ENCODE data around the gene SLC7A7. TPM values are rescaled to one million over a fixed set of nuclear protein-coding genes. Genes with fewer than 3 reads are reported as not detected.

The SLC7A7 gene
- total and polyA plus RNA-seq, 10 donors = 34.2 to 165 (median 85.8) TPM

GRCh38 chr14:22836301-22837113, 21.3 kb upstream of the SLC7A7 start, which contains the start of gene MMP14:
Gene MMP14, plus strand, starts transcription at chr14:22836585. Its CDS starts 233 bp downstream, at chr14:22836818.
- Histone ChIP-seq H3K27me3 (replicated peaks in 1 of 7) (peaks cover 0 to 25% (median 0%) of the 10 kb centered on the region in 7 donors), H3K9me3 (no peaks in the 10 kb centered on the region), H3K4me3 (peak within 1 kb of the TSS; percentile 46 to 79 (median 58)), H3K4me1 (peaks cover 0 to 80% (median 37%) of the 10 kb centered on the region in 6 donors), H3K27ac (peak within 1 kb of the TSS; percentile 72 to 92 (median 88)), H3K36me3 (peaks cover 0 to 46% (median 21%) of the 10 kb centered on the region in 6 donors)
- intact Hi-C loops (cut with DNase I; ENCODE audit: low total_unique reads) = no loop called here
- peak; percentile 73 to 76 (median 74) for TF ChIP-seq POLR2AphosphoS5 (IDR thresholded peaks at IDR 0.05)
- peak in 9 of 11 experiments; percentile 3 to 45 (median 28) for TF ChIP-seq CTCF (IDR thresholded peaks at IDR 0.05 in 8 of 11, conservative IDR thresholded peaks at IDR 0.05 in 3 of 11)
- TF ChIP-seq POLR2A (IDR thresholded peaks at IDR 0.05) = peak in 1 of 3 donors; percentile 32
- 9 to 18% (median 11%) methylated on average over 39 to 46 of the region's 46 CpGs for WGBS, 5 donors
- DNase-seq = peak; percentile 79

- intact Hi-C loops (cut with DNase I; ENCODE audit: low total_unique reads) = no loop called here
- peaks cover 0 to 25% (median 0%) of the 10 kb centered on the region in 7 donors for H3K27me3 ChIP-seq (replicated peaks in 1 of 7)
- WGBS, 5 donors = 84 to 95% (median 92%) methylated on average over 3 of the region's 3 CpGs
- no peak for DNase-seq
- H3K9me3 ChIP-seq = no peaks in the 10 kb centered on the region
- H3K36me3 ChIP-seq = peaks cover 0 to 44% (median 20%) of the 10 kb centered on the region in 6 donors
- peaks cover 3 to 81% (median 47%) of the 10 kb centered on the region in 6 donors for H3K4me1 ChIP-seq
- no peak overlapping the region for H3K4me3 ChIP-seq
- TF ChIP-seq POLR2AphosphoS5 (IDR thresholded peaks at IDR 0.05) = no peak
- no peak for TF ChIP-seq CTCF (IDR thresholded peaks at IDR 0.05 in 8 of 11, conservative IDR thresholded peaks at IDR 0.05 in 3 of 11)
- TF ChIP-seq POLR2A (IDR thresholded peaks at IDR 0.05) = no peak
- peak overlapping the region in 2 of 8 donors; percentile 88 to 91 for H3K27ac ChIP-seq
These were observed 20.3 kb upstream of the SLC7A7 start for GRCh38 chr14:22835505-22835904.

GRCh38 chr14:22830443-22831010, 15.3 kb upstream of the SLC7A7 start:
- H3K4me3 ChIP-seq = peak overlapping the region; percentile 68 to 92 (median 82)
- H3K27ac ChIP-seq = peak overlapping the region in 6 of 8 donors; percentile 67 to 94 (median 88)
- no peak for DNase-seq
- no peaks in the 10 kb centered on the region for H3K27me3 ChIP-seq (replicated peaks in 1 of 7)
- H3K9me3 ChIP-seq = no peaks in the 10 kb centered on the region
- H3K36me3 ChIP-seq = peaks cover 0 to 44% (median 20%) of the 10 kb centered on the region in 6 donors
- WGBS, 5 donors = 21 to 29% (median 23%) methylated on average over 3 of the region's 3 CpGs
- H3K4me1 ChIP-seq = peaks cover 6 to 45% (median 25%) of the 10 kb centered on the region in 6 donors
- intact Hi-C loops (cut with DNase I; ENCODE audit: low total_unique reads) = no loop called here
- TF ChIP-seq POLR2A (IDR thresholded peaks at IDR 0.05) (no peak), POLR2AphosphoS5 (IDR thresholded peaks at IDR 0.05) (no peak), CTCF (IDR thresholded peaks at IDR 0.05 in 8 of 11, conservative IDR thresholded peaks at IDR 0.05 in 3 of 11) (no peak)

All from spleen (tissue), 11 donors.